Effector CD8-positive, alpha-beta T cell (primary cell): ENCODE results near the gene CTIF.

ENCODE experiments used
- DNase-seq: peaks from one replicate; lab custom pipeline; 2025; lab: John Stamatoyannopoulos, UW

The CTIF gene

DNA sequence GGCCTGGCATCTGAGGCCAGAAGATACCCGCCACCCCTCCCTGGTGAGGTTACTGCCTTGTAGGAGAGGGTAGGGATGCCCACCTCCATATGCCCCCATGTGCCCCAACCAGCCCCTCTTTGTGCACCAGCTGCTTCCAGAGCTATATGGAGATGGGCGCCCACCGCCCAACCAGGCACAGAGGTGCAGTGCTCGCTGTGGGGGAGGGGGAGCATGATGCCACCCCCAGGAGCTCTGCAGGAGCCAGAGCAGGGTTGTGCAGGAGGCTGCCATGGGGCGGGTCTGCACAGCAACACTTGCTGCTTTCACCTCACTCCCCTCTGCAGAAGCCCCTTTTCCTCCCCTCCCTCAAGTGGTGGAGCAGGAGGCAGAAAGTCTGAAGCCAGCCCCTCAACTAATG, 237.3 kb downstream of the CTIF start:
- no peak for DNase-seq

DNA sequence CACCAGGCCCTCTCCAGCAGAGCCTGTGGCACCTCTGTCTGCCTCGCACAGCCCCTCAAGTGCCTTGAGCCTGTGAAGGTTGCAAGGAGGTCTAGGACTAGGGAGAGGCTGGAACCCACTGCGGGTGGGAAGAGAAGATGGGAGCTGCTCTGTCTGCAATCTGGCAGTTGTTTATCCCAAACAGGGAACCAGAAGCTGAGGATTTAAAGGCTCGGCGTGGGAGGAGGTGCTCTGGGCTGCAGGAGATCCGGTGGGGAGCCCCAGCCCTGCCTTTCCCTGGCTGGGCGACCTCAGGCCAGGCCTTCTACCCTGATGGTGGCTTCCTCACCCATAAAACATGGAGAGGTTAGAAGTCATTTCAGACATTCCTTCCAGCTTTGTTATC, 237.8 kb downstream of the CTIF start:
- no peak for DNase-seq

DNA sequence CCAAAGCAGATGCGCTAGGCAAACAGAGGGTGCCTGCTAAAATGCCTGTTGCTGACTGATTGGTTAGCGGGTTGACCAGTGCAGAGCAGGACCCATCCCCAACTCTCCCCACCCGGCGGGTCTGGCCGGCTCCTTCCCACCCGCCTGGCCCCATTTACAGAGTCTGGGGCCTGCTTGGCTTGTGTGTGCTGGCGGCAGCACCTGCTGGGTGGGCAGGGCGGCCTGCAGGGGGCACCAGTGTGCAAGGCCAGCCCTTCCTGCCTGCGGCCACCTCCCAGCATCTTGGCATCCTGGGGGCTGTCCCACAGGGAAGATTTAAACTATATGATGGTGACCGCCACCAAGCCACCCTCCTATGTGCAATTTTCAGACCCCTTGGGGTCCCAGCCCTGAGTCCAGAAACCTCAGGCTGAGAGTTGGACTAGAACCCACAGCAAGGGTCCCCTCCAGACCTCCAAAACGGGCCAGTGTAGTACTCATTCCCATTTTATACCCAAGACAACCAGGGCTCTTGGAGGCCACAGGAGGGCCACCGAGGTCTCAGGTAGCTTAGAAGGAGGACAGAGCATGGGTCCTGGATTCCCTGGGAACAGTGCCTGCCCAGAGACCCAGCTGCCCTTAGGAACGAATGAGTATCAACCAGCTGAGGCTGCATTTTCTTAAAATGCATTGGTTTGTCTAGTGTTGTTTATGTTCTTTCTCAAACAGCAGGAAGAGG, 238.4 kb downstream of the CTIF start:
- peak; percentile 27 for DNase-seq

DNA sequence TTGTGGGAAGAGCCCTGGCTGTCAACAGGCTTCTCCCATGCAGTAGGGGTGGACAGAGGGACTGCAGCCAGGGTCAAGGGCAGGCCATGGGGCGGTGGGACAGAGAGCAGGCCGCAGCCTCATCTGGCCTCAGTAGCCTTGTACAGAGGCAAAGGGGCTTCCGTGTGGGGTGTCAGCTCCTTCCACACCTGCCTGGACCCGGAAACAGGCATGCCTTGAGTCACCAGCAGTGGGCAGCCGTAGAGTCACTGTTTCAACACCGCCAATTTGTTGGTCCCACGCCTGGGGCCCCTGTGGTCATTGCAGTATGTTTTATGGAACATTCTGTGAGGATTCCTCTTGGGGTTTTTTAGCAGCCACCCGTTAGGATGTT, 238.9 kb downstream of the CTIF start:
- DNase-seq = no peak

DNA sequence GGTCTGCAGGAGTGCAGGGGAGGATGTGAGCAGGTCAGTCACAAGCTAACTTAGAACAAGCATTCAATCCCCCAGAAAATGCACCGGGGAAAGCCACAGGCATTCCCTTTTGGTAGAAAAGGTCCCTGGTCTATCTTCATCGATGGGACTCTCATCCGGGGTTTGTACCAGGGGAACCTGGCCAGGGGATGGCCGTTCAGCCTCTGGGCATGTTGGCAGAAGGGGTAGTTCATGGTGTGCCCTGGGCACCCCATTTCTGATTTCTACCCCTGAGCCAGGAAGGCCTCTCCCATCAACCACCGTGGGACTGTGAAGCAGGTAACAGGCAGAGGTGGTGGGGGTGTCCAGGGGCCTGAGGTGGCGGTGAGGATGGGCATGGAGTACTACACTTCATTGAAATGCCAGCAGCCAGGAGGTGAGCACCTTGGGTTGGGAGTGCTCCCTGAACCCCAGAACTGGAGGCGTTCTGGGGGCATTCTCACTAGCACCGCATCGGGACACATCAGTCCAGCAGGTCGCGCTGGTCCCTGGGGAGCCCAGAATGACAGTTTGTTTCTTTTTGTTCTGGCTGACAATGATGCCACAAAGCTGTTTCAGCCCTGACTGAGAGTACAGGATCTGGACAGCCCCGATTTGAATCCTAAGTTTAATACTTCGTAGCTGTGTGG, 239.6 kb downstream of the CTIF start:
- no peak for DNase-seq

DNA sequence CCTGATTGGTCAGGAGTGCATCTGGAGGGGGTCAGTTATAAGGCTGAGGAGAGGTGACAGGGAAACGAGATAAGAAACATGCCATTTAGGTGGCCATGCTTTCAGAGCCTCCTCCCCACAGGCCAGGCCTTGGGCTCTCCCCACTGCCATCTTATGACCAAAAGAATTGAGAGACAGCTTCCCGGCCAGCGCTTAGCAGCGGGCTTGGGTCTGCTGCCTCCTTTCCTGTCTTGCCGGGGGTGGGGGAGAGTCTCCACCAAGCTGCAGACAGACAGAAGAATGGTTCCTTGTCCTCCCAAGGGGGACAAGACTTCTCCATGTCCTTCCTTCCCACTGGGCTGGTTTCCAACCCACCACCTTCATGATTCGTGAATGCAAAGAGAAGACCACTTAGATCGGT, 240.6 kb downstream of the CTIF start:
- DNase-seq = no peak

DNA sequence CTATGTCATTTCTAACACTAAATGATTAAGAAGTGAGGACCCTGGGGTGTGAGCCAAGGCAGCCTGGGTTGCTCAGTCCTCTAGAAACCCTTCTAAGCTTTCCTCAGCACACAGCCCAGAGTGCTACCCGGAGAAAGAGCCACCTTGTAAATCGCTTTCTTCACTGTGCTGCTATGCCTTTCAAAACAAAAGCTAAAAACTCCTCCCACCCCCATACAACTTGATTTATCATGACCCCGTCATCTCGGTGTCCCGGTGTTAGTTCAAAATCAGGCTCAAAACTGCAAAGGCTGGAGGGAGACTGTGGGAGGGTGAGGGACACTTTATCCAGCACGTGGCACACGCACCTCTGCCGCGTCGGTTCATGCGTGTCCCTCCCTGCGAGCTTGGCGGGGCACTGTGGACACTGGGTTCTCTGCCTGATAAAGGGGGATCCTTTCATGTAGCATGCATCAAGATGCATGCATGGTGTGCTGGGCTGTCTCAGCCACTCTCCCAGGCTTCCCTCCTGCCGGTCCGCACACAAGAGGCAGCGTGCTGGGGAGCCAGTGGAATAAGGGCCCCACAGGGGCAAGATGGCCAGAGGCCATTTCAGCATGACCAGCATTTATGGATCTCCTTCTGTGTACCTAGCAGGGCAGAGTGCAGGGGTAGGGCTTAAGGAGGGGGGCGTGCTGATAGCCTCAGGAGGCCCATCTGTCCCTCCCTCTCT, 241.5 kb downstream of the CTIF start:
- no peak for DNase-seq

DNA sequence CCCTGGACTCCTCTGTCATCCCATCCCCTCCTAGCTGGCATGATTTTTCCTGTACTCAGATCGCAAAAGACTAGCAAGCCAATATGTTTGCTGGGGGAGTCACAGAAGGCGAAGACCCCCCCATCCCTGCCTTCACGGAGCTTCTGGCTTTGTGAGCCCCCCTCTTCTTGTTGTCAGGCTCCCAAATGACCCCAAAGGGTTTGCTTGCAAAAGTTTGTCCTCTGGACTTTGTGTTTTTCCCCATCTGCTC, 242.0 kb downstream of the CTIF start:
- no peak for DNase-seq

DNA sequence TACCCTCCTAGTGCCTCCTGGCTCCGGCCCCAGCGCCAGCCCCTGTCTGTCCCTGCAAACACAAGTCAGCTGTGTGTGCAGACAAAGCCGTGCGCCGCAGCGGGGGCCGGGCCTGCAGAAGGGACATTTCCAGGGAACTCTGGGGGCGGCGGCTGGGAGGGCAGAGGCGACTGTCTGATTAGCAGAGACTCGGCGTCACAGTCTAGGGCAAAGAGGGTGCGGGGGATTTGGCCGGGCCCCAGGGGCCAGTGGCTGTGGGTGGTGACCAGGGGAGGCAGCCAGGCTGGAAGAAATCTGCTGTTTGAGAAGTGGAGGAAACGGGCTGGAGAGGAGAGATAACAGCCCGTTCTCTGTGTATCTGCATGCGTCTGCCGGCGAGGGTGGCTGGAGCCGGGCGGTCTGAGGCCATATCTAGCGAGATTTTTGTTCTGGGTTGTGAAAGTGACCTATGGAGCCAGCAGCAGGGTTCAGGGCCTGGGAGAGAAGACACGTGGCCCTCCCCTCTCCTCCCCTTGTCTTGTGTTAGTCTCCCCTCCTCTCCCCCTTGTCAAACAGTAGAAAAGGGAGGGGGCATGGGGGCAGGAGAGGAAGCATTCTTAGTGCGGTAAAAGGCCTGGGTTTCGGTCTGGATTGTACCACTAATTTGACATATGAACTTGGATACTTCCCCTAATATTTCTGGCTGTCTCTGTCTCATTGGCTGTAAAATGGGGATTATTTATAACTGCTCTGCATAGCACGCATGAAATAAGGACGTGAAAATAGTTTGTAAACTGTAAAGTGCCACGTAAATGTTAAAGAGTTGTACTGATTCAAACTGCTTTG, 242.5 kb downstream of the CTIF start:
- DNase-seq = no peak

DNA sequence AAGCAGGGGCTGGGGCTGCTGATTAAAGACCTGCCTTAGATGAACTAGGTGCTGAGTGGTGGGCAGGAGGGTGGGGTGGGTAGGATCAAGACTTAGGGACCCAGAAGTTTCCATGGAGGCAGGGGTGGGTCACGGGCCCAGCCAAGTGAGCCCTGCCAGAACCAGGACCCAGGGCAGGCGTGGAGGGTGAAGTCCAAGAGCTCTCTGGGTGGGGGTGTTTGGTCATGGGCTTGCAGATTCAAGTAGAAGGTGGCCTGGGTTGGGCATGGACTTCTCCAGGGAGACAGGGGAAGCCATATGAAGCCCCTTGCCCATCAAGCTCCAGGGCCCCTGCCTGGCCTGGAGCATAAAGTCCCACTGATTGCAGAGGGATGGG, 243.1 kb downstream of the CTIF start:
- no peak for DNase-seq

DNA sequence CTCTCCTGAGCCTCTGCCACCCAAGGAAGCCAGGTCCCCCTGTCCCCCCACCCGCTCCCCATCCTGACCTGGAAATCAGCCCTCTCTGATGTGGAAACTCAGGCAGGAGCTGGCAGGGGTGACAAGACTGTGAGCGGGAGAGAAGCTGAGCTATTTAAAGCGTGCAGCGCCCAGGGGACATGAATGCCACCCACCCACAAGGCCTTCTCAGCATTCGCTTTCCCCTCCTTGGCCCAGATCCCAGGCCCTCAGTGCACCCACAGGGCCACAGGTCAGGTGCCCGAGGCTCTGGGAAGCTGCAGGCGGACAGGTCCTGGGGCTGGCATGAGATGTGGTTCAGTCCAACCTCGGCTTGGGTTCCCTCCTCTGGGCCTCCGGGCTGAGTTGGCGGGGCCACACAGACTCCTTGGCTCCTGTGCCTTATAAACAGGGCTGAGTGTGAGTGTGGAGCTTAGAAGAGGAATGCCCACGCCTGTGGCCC, 243.6 kb downstream of the CTIF start:
- DNase-seq = no peak

DNA sequence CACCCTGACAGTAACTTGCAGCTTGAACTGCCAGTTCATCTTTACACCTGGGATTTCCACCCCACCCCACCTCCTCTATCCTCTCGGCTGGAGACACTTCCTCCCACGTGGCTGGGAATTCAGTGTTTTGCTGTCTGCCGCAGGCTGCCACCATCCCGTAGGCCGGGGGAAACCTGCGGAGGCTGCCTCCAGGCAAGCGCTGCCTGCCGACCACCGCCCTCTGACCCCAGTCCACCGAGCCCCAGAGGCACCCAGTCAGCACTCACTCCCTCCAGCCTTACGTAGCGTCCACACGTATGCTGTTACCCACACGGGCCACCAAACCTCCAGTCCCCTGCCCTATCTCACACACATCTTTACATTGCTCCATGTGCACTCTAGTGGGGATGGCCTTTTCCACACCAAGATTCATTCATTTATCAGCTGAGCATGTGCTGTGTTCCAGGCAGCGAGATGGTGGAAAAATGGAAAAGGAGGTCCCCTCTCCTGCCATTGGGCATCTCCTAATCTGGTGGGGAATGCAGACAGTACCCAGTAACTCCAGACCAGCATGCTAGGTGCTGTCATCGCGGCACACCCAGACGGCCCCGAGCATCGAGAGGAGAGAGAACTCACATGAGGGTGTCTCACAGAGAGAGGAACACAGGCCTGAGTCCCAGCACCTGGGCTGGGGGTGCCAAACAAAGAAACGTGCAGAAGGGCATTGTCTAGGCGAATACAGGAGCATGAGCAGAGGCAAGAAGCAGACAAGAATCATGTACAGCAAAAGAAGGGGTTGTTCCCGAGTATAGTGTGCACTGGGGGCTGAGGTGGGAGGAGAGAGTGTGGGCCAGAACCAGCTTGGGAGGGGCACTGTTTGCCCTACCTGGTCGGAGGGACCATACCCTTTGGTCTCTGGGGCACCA, 245.0 kb downstream of the CTIF start:
- no peak for DNase-seq

DNA sequence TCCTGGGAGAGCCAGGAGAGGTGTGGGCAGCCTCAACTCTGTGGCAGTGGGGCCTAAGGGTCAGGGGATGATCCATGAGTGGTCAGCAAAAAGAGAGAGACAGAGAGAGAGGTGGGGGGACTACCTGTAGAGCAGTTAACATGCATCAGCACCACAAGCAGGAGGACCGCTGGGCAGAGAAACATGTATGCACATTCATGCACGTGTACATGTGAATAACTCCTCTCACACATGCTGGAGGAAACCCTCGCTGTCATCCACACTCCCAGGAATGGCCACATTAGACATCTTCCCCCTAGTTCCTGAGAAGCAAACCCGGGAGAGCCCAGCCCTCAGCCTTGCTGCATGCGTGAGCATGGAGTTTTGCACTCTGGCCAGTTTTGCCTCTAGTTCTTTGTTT, 245.8 kb downstream of the CTIF start:
- no peak for DNase-seq

DNA sequence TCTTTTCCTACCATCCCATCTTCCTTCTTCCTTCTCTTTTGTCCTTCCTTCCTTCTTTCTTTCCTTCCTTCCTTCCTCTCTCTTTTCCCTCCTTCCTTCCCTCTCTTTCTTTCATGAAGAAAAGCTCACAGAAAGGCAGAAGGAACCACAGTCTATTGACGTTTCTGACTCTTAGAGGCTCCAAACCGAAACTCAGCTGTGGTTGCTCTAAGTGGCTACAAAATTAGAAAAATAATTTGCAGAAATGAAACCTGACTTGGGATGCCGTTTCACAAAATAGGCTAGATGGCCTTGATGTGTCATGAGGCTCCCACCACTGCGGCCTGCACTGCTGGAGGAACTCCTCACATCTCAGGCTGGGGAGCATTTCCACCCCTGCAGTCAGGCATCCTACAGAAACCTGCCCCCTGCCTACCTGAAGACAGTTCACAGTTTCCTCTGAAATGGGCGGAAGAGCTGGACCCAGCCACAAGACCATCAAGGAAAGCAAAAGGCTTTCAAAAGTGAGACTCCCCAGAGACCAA, 246.3 kb downstream of the CTIF start:
- no peak for DNase-seq

DNA sequence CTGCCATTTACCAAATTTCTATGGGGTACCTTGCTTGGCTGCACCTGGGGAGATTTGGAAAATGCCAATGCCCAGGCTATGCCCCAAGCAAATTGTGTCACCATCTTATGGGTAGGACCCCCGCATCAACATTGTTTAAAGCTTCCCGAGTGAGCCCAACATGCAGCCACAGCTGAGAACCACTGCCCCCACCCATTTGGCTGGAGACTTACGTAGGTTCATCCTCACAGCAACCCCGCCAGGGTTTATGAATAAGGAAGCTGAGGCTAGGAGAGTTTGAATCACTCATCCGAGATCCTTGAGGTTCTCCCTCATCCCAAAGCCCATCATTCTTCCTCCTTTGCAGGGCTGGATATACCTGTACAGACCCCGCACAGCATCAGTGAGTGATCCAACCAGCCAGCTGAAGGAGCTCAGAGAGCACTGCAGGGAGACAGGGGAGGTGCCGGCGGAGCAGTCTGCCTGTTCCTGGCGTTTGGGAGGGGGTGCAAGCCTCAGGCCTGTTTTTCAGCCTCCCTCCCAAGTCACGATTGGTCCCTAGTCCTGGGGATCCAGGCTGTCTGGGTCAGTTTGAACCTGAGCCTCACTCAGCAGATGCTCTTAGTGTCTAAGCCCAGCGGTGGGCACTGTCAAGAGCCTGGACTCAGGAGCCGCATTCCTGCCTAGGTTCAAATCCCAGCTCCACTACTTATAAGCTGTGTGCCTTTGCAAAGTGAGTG, 247.1 kb downstream of the CTIF start:
- DNase-seq = no peak

DNA sequence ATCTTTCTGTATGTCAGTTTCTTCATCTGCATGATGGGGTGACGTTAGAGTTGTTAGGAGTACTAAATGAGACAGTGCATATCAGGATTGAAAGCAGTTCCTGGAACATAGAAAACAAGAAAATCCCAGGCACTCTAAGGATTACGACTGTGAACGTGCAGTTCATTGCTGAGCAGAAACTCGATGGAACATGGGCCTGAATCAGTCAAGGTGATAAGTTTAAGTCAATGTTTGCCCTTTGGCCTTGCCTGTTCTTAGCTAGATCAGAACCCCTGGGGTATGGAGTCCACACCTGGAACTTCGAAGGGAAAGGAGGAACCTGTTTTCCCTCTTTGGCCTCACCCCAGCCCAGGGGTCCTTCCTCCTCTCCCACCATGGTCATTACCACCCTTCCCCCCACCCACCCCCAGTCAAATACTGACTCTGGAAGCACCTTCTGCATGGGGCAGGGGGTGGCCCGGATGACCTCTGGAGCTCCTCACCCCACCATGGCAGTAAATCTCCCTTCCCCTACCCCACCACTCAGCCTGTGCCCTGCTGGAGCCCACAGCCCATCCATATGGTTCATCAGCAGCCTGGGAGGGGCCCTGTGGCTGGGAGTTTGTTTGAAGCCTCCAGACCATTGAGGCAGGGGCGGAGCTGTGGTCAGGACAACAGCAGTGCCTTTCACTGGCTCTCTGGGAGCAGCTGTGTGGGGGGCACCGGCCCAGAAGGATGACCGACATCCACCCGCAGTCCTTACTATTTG, 247.8 kb downstream of the CTIF start:
- DNase-seq = no peak

DNA sequence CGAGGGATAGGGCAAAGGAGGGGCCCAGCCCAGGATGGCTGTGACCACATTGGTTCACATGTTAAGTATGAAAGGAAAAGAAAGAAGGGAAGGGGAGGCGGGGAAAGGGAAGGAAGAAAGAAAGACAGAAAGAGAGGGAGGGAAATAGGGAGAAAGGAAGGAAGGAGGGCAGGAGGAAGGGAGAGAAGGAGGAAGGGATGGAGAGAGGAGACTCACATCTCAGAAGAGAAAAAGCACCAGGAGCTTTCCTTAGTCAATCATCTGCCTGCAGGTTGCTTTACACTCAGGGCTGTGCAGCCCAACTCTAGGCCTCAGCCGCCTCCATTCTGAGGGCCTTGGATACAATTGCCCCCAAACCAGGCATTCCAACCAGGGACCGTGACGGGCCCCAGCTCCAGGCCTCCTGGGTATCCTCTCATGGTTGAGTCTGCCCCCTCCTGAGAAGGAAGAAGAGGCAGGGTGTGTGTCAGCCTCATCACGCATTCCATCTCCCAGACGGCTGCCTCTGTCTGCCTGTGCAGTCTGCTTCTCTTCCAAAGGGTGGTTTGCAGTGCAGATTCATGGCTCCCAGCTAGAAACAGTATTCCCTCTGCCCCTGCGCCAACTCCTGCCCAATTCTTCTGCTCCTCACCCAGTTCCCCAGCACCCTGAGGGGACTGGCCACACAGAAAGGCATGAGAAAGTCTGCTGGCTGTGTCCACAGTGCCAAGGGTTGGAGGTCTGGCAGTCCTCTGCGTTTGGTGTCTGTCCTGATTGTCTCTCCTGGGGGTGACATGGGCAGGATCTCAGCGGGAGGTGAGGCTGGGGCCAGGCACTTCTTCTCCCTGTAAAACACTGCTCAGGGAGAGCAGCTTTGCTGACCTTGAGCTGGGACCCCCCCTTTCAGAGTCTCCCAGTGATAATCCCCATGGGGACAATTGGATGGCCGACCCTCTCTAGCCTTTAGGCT, 248.6 kb downstream of the CTIF start:
- DNase-seq = no peak

DNA sequence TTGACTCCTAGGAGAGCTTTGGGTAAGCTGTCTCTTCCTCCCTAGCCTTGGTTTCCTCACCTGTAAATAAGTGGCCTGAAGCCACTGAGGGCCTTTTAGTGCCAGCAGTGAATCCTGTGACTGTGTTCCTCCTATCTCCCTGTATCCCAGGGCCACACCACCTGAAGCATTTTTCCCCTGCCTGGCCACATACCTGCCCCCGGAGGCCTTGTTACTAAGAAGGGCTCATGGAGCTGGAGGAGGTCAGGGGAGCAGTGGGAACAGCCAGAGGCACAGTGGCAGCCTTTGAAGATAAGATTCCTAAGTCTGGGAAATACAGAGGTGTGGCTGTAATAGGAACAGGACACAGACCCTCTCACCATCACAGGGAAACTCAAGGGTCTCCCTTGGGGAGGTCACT, 249.5 kb downstream of the CTIF start:
- no peak for DNase-seq
